Activated T-helper 1 cell treated with anti-CD3 and anti-CD28 coated beads, Interleukin-12 subunit alpha, Interleukin-12 subunit beta, Interleukin-2, Interleukin-4 antibody, amounts not matched to agents 30 ng/mL and 10 ng/mL and 1 ng/mL, durations not matched to agents 14 hours and 24 hours and 36 hours (primary cell): ENCODE results near the gene ADRB1. TPM values are rescaled to one million over a fixed set of nuclear protein-coding genes. Genes with fewer than 3 reads are reported as not detected.

Experiments
- DNase-seq: peaks from one replicate; pipeline ENCODE4 v3.0.0; 2021; ENCODE audit warnings: low spot score
- H3K27ac Mint-ChIP-seq: one replicate; pipeline ENCODE4 v1.8.0; 2021; ENCODE audit warnings: mild to moderate bottlenecking, mixed read lengths
- H3K27me3 Mint-ChIP-seq: one replicate; pipeline ENCODE4 v1.8.0; 2022; ENCODE audit warnings: mild to moderate bottlenecking, moderate library complexity, mixed read lengths; ENCODE audit not compliant: insufficient read depth
- H3K36me3 Mint-ChIP-seq: one replicate; pipeline ENCODE4 v1.8.0; 2021; ENCODE audit warnings: low read depth, mixed read lengths
- H3K4me1 Mint-ChIP-seq: one replicate; pipeline ENCODE4 v1.8.0; 2021; ENCODE audit warnings: low read depth, mixed read lengths
- H3K4me3 Mint-ChIP-seq: one replicate; pipeline ENCODE4 v1.8.0; 2021; ENCODE audit warnings: mild to moderate bottlenecking, moderate library complexity, mixed read lengths
- H3K9me3 Mint-ChIP-seq: one replicate; pipeline ENCODE4 v1.8.0; 2021; ENCODE audit warnings: mixed read lengths
- intact Hi-C: fragments of 100-400 bp; cut with micrococcal nuclease; formaldehyde crosslinking; loops from one replicate; pipeline ENCODE4 v1.15.1; 2024
- total RNA-seq: library from RNA; stranded (reverse); gene quantifications from 2 replicates; pipeline ENCODE4 v1.2.3, GENCODE V29; 2022

Gene ADRB1
- total RNA-seq, 1 donor from 2014 or later: not detected

DNA sequence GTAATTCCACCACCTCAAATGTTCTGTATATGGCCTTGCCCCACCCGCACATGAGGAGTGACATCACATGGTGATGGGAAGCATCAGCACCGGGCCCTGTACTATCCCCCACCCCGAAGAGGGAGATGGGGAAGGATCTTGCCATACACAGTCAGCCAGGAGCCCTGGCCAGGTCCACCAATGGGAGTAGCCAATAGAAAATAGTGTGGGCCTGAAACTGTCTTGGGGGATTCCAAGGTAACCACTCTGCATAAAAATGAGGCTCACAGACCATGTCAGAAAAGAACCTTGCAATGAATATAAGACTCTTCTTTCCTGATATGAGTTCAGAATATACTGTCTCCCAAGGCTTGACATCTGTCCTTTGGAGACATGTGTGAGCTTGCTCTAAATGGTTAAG lies 51.1 kb downstream of the ADRB1 start:
- H3K27me3 Mint-ChIP-seq: peaks cover 22% of the 10 kb centered on the region
- H3K4me1 Mint-ChIP-seq: peaks cover 14% of the 10 kb centered on the region
- H3K4me3 Mint-ChIP-seq: no peak overlapping the region
- H3K27ac Mint-ChIP-seq: no peak overlapping the region
- no peaks in the 10 kb centered on the region for H3K9me3 Mint-ChIP-seq
- no peak for DNase-seq
- intact Hi-C loops: no loop called here
- no peaks in the 10 kb centered on the region for H3K36me3 Mint-ChIP-seq

DNA sequence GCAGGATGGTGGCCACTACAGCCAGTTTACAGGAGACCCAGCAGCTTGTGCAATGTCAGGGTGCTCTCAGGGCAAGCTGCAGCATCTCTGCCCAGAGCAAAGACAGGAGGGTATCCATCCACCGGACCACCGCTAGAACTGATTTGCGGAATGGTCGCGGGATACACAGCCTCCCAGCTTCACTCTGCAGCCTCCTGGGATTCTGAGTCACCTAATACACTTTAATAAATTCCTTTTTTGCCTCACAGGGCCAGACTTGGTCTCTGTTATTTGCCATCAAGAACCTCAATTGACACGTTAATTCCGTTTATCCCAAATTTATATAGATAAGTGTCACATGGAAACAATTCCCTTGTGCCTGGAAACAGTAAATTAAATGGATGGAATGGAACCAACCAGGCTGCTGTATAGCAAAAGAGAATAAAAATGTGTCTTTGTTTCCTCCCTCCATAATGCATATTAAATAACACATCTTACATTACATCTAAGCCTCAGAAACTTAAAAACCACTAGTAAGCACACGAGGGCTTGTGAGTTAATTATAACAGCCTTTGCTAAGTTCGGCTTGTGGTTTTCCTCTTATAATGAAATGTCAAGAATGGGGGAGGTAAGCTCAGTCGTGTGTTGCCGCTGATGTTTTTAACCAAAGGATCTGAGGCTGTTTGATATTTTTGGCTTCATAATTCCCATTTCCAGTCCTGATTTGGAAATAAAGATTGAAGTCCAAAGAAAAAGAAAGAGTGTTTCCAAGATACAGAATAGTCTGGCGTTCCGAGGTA lies 52.1 kb downstream of the ADRB1 start:
- H3K4me1 Mint-ChIP-seq: peaks cover 23% of the 10 kb centered on the region

More for the DNA sequence above, 52.1 kb downstream of the ADRB1 start:
- peaks cover 30% of the 10 kb centered on the region for H3K27me3 Mint-ChIP-seq
- no peak for DNase-seq
- intact Hi-C loops: no loop called here
- no peaks in the 10 kb centered on the region for H3K9me3 Mint-ChIP-seq
- H3K4me3 Mint-ChIP-seq: no peak overlapping the region
- no peak overlapping the region for H3K27ac Mint-ChIP-seq
- H3K36me3 Mint-ChIP-seq: no peaks in the 10 kb centered on the region

Other genes with a start within 250 kb of the ADRB1 start
- gene DCLRE1A, start 189.8 kb upstream of the ADRB1 start, total RNA-seq: 14.4 and 16.0 TPM in 2 replicates
- 28.2 and 28.9 TPM in 2 replicates for gene NHLRC2, start 189.2 kb upstream of the ADRB1 start, total RNA-seq
- 12.1 and 13.0 TPM in 2 replicates for gene CCDC186, start 130.3 kb downstream of the ADRB1 start, total RNA-seq
- 0.10 and 0.13 TPM in 2 replicates for gene TDRD1, start 135.5 kb downstream of the ADRB1 start, total RNA-seq
- not detected in 2 replicates for gene VWA2, start 195.4 kb downstream of the ADRB1 start, total RNA-seq